Measurements from ENCODE around the gene MICU2. TPM values are rescaled to one million over a fixed set of nuclear protein-coding genes. Genes with fewer than 3 reads are reported as not detected.

The MICU2 gene
- total and polyA plus RNA-seq, 2 donors (not counting 3 experiments of a cell fraction or from before 2014, with no cell fraction given) = 24.0 to 36.7 TPM

- FAIRE-seq = no peak
- TF ChIP-seq FOS (IDR thresholded peaks at IDR 0.05; ENCODE audit: borderline replicate concordance, insufficient read depth, low read length) = no peak
- no peak for TF ChIP-seq GATA2 (IDR thresholded peaks at IDR 0.05; ENCODE audit: insufficient read depth, insufficient read length, low read depth, low read length)
- POLR2A ChIA-PET = no interaction called here
- intact Hi-C loops (cut with micrococcal nuclease) = no loop called here
- Histone ChIP-seq H3K9ac (replicated peaks; ENCODE audit: extremely low read depth, insufficient read depth, low read length) (no peak overlapping the region), H3K4me3 (replicated peaks in 1 of 3; ENCODE audit: insufficient read depth in 1 of 3, low read depth in 1 of 3, low read length in 3 of 3) (no peak overlapping the region), H3K9me1 (replicated peaks; ENCODE audit: control insufficient read depth, extremely low read depth, insufficient read depth, low read length) (peaks cover 2% of the 10 kb centered on the region), H2AFZ (ENCODE audit: low read depth, low read length) (no peak overlapping the region), H3K36me3 (ENCODE audit: control insufficient read depth in 2 of 2, extremely low read depth in 1 of 2, insufficient read depth in 2 of 2, low read length in 2 of 2) (no peaks in the 10 kb centered on the region), H3K27me3 (ENCODE audit: control insufficient read depth in 2 of 2, insufficient read depth in 2 of 2, low read length in 2 of 2) (no peaks in the 10 kb centered on the region), H3K79me2 (ENCODE audit: control insufficient read depth, insufficient read depth, low read length) (no peaks in the 10 kb centered on the region), H3K4me1 (ENCODE audit: control insufficient read depth, extremely low read depth, insufficient read depth, low read length) (no peaks in the 10 kb centered on the region), H3K4me2 (ENCODE audit: insufficient read depth, low read length) (no peak overlapping the region), H3K9me3 (replicated peaks; ENCODE audit: control insufficient read depth, insufficient read depth, low read length) (no peaks in the 10 kb centered on the region), H4K20me1 (replicated peaks; ENCODE audit: control insufficient read depth, extremely low read depth, insufficient read depth, low read length) (no peaks in the 10 kb centered on the region), H3K27ac (ENCODE audit: insufficient read depth, low read depth, low read length) (no peak overlapping the region)
- no TSS peak for BruUV-seq (replicated peaks)
- CTCF ChIA-PET = interaction anchor here (1.1 kb wide), 1 partner anchor 11 kb away, joined by 3 read pairs; no protein-coding TSS in a partner anchor
- DNase-seq (ENCODE audit: low read depth, low spot score) = no peak
- dilution Hi-C loops (cut with MboI; ENCODE audit: extremely low pct_ligation_motif_present, low sequenced_read_pairs) = no loop called here
Measured at GRCh38 chr13:21528616-21529015, 75.4 kb downstream of the MICU2 start.

GRCh38 chr13:21526707-21527540 is 77.0 kb downstream of the MICU2 start:
- Histone ChIP-seq H3K27ac (ENCODE audit: insufficient read depth, low read depth, low read length) (no peak overlapping the region), H3K9ac (replicated peaks; ENCODE audit: extremely low read depth, insufficient read depth, low read length) (no peak overlapping the region), H3K9me3 (replicated peaks; ENCODE audit: control insufficient read depth, insufficient read depth, low read length) (no peaks in the 10 kb centered on the region), H3K27me3 (ENCODE audit: control insufficient read depth in 2 of 2, insufficient read depth in 2 of 2, low read length in 2 of 2) (no peaks in the 10 kb centered on the region), H3K4me1 (ENCODE audit: control insufficient read depth, extremely low read depth, insufficient read depth, low read length) (no peaks in the 10 kb centered on the region), H3K79me2 (ENCODE audit: control insufficient read depth, insufficient read depth, low read length) (no peaks in the 10 kb centered on the region), H3K36me3 (ENCODE audit: control insufficient read depth in 2 of 2, extremely low read depth in 1 of 2, insufficient read depth in 2 of 2, low read length in 2 of 2) (no peaks in the 10 kb centered on the region), H2AFZ (ENCODE audit: low read depth, low read length) (no peak overlapping the region), H3K4me3 (replicated peaks in 1 of 3; ENCODE audit: insufficient read depth in 1 of 3, low read depth in 1 of 3, low read length in 3 of 3) (no peak overlapping the region), H3K9me1 (replicated peaks; ENCODE audit: control insufficient read depth, extremely low read depth, insufficient read depth, low read length) (peaks cover 2% of the 10 kb centered on the region), H4K20me1 (replicated peaks; ENCODE audit: control insufficient read depth, extremely low read depth, insufficient read depth, low read length) (no peaks in the 10 kb centered on the region), H3K4me2 (ENCODE audit: insufficient read depth, low read length) (no peak overlapping the region)
- TF ChIP-seq POLR2AphosphoS5 (IDR thresholded peaks at IDR 0.05; ENCODE audit: insufficient read depth, low read depth, low read length) (no peak), FOS (IDR thresholded peaks at IDR 0.05; ENCODE audit: borderline replicate concordance, insufficient read depth, low read length) (no peak), MYC (IDR thresholded peaks at IDR 0.05; ENCODE audit: low read depth, low read length) (no peak), EZH2 (IDR thresholded peaks at IDR 0.05; ENCODE audit: borderline replicate concordance, low read depth, low read length, severe bottlenecking) (no peak), GATA2 (IDR thresholded peaks at IDR 0.05; ENCODE audit: insufficient read depth, insufficient read length, low read depth, low read length) (no peak), CTCF (IDR thresholded peaks at IDR 0.05; ENCODE audit: extremely low read depth in 1 of 2, insufficient read depth in 1 of 2, low read depth in 1 of 2, low read length in 2 of 2) (no peak), POLR2A (IDR thresholded peaks at IDR 0.05; ENCODE audit: low read depth, low read length) (no peak), JUN (IDR thresholded peaks at IDR 0.05; ENCODE audit: borderline replicate concordance, insufficient read depth, insufficient read length, low read depth) (no peak)
- TF ChIP-seq, protein P1, sequence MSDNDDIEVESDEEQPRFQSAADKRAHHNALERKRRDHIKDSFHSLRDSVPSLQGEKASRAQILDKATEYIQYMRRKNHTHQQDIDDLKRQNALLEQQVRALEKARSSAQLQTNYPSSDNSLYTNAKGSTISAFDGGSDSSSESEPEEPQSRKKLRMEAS (IDR thresholded peaks at IDR 0.05; ENCODE audit: insufficient read depth, insufficient read length) = no peak
- intact Hi-C loops (cut with micrococcal nuclease) (no loop called here), dilution Hi-C loops (cut with MboI; ENCODE audit: extremely low pct_ligation_motif_present, low sequenced_read_pairs) (no loop called here)
- FAIRE-seq (no peak), DNase-seq (ENCODE audit: low read depth, low spot score) (no peak)
- ChIA-PET POLR2A (no interaction called here), CTCF (interaction anchor here (1.4 kb wide), 1 partner anchor 10 kb away, joined by 6 read pairs; no protein-coding TSS in a partner anchor)
- no TSS peak for BruUV-seq (replicated peaks)

Measured in endothelial cell of umbilical vein (primary cell).